Gastroesophageal sphincter (tissue), 3 donors: Measurements from ENCODE around the gene GSPT1.

ENCODE experiments used
- CTCF ChIP-seq, 4 experiments: fragments of 200-600 bp in 2 of 4; fragments of 450-650 bp in 2 of 4; sonication (generic) in 1 of 4; IDR thresholded peaks; one replicate each; pipeline ENCODE4 v1.5.1; 2017 to 2019; ENCODE audit warnings: antibody characterized with exemption in 4 of 4, mild to moderate bottlenecking in 2 of 4, moderate library complexity in 2 of 4
- EP300 ChIP-seq: sonication (generic); formaldehyde crosslinking; IDR thresholded peaks from one replicate; pipeline ENCODE4 v1.6.1; 2017; ENCODE audit warnings: antibody characterized with exemption, mild to moderate bottlenecking
- POLR2A ChIP-seq, 2 donors: fragments of 450-650 bp; IDR thresholded peaks; one replicate each; pipeline ENCODE4 v1.6.1; 2017; ENCODE audit warnings: antibody characterized with exemption in 2 of 2, mild to moderate bottlenecking in 2 of 2, moderate library complexity in 1 of 2
- POLR2AphosphoS5 ChIP-seq: sonication (generic); formaldehyde crosslinking; IDR thresholded peaks from one replicate; pipeline ENCODE4 v1.6.1; 2017; ENCODE audit warnings: antibody characterized with exemption

GRCh38 chr16:11964761-11965551 lies 49.2 kb upstream of the GSPT1 start, which contains the start of gene TNFRSF17:
- TF ChIP-seq CTCF (IDR thresholded peaks at IDR 0.05) (no peak), POLR2A (IDR thresholded peaks at IDR 0.05) (no peak), POLR2AphosphoS5 (no peak), EP300 (no peak)
